Measurements from ENCODE around the gene ST6GAL2. TPM values are rescaled to one million over a fixed set of nuclear protein-coding genes. Genes with fewer than 3 reads are reported as not detected.
A peak's percentile ranks its signal among the peaks of the same experiment; 100 is the strongest.

ST6GAL2 gene
- total RNA-seq, 6 donors from 2014 or later = under 0.01 to 2.9 (median 1.4) TPM

DNA sequence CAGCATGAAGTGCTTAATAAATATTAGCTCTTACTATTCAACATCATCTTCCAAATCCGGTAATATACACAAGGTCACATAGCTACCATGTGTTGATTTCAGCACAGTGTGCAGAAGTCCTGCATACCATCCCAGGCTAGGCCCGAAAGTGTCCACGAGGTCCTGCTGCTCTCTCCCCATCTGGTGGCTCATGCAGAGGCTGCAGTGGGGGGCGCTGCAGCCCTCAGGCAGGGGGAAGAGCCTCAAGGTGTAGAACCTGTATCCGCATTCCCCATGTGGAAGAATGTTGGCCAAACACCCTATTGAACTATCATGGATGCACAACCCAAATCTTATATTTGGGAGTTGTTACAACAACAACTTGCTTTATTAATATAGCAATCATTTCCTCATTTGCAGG, 88.5 kb downstream of the ST6GAL2 start:
- ATAC-seq (ENCODE audit: low FRiP score in 2 of 2) = no peak
- WGBS, 2 donors = 83 to 84% methylated on average over 2 to 5 of the region's 5 CpGs
- H3K27ac ChIP-seq = no peak overlapping the region

GRCh38 chr2:106792671-106793070, 93.3 kb downstream of the ST6GAL2 start:
- Histone ChIP-seq H3K9me3 (no peaks in the 10 kb centered on the region), H3K27me3 (no peaks in the 10 kb centered on the region), H3K4me3 (no peak overlapping the region), H3K4me1 (no peaks in the 10 kb centered on the region), H3K36me3 (no peaks in the 10 kb centered on the region), H3K27ac (no peak overlapping the region)
- TF ChIP-seq CTCF (IDR thresholded peaks at IDR 0.05) = no peak
- TF ChIP-seq POLR2A (IDR thresholded peaks at IDR 0.05) = no peak
- WGBS, 2 donors = 66 to 88% methylated on average over 2 of the region's 2 CpGs
- DNase-seq = no peak
- ATAC-seq (ENCODE audit: low FRiP score in 2 of 2) = no peak

More for the DNA sequence above, 88.5 kb downstream of the ST6GAL2 start:
- TF ChIP-seq POLR2AphosphoS5 (IDR thresholded peaks at IDR 0.05) (no peak), EP300 (IDR thresholded peaks at IDR 0.05) (no peak), POLR2A (IDR thresholded peaks at IDR 0.05) (no peak), CTCF (IDR thresholded peaks at IDR 0.05) (no peak)
- Histone ChIP-seq H3K9me3 (no peaks in the 10 kb centered on the region), H3K27me3 (no peaks in the 10 kb centered on the region), H3K36me3 (no peaks in the 10 kb centered on the region), H3K4me3 (no peak overlapping the region), H3K4me1 (no peaks in the 10 kb centered on the region)
- DNase-seq = peak in 1 of 2 donors; percentile 9

DNA sequence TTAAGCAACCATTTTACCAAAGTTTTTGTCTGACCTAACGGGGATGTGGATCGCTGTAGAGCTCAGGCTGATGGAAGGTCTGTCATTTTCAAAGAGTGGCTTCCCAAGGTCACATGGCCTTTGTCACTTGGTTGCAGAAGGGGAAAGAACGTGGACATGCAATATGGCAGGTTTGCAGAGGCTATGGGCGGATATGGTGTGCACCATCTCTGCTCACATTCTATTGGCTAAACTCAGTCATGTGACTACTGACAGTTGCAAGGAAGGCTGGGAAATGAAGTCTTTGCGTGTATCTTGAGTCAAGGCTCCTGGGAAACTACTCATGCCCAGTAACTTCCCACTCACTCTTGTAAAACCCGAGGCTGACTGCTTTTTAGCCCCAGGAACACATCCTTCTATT, 96.8 kb downstream of the ST6GAL2 start:
- WGBS, 2 donors = 83 to 86% methylated on average over 6 of the region's 6 CpGs
- no peaks in the 10 kb centered on the region for H3K27me3 ChIP-seq
- H3K9me3 ChIP-seq = no peaks in the 10 kb centered on the region
- no peak overlapping the region for H3K27ac ChIP-seq
- TF ChIP-seq EP300 (IDR thresholded peaks at IDR 0.05) (no peak), POLR2AphosphoS5 (IDR thresholded peaks at IDR 0.05) (no peak), POLR2A (IDR thresholded peaks at IDR 0.05) (no peak)
- H3K4me1 ChIP-seq = no peaks in the 10 kb centered on the region
- H3K4me3 ChIP-seq = no peak overlapping the region
- ATAC-seq (ENCODE audit: low FRiP score in 2 of 2) = no peak
- H3K36me3 ChIP-seq = no peaks in the 10 kb centered on the region
- no peak for DNase-seq

DNA sequence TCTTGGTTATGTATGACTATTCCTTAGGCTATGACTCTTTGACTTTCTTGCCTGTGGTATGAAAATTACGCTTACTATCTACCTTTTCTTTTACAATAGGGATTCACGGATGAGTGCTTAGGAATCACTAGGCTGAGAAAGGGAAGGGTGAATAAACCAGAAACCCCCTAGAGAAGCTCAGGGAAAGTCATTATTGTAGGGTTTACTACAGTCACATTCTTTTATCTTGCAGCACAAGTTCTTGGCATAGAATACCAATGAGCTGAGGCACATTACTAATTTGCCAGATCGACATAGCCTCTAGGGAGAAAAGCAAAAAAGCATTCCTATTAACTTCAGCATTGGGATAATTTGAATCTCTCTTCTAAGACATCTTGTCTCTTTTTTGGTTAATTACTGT, 103.3 kb downstream of the ST6GAL2 start:
- peak in 1 of 2 donors; percentile 31 for ATAC-seq (ENCODE audit: low FRiP score in 2 of 2)
- TF ChIP-seq EP300 (IDR thresholded peaks at IDR 0.05) (no peak), CTCF (IDR thresholded peaks at IDR 0.05) (no peak)
- Histone ChIP-seq H3K4me1 (no peaks in the 10 kb centered on the region), H3K27me3 (no peaks in the 10 kb centered on the region), H3K36me3 (no peaks in the 10 kb centered on the region), H3K9me3 (no peaks in the 10 kb centered on the region), H3K27ac (no peak overlapping the region), H3K4me3 (no peak overlapping the region)
- 85% methylated on average over 3 of the region's 3 CpGs for WGBS, 2 donors
- DNase-seq = no peak

GRCh38 chr2:106781196-106781595, 104.8 kb downstream of the ST6GAL2 start:
- Histone ChIP-seq H3K9me3 (no peaks in the 10 kb centered on the region), H3K4me3 (no peak overlapping the region), H3K27ac (no peak overlapping the region), H3K27me3 (no peaks in the 10 kb centered on the region), H3K36me3 (no peaks in the 10 kb centered on the region), H3K4me1 (no peaks in the 10 kb centered on the region)
- TF ChIP-seq CTCF (IDR thresholded peaks at IDR 0.05) = no peak
- TF ChIP-seq EP300 (IDR thresholded peaks at IDR 0.05) = no peak
- TF ChIP-seq POLR2A (IDR thresholded peaks at IDR 0.05) = no peak
- no peak for TF ChIP-seq POLR2AphosphoS5 (IDR thresholded peaks at IDR 0.05)
- 77 to 88% methylated on average over 3 of the region's 3 CpGs for WGBS, 2 donors
- DNase-seq (no peak), ATAC-seq (ENCODE audit: low FRiP score in 2 of 2) (no peak)
